DMS153 treated with DMSO at 0.1 percent for 48 hours (cell line): ENCODE measurements around the gene NECTIN3.

Experiments
- DNase-seq: peaks from one replicate; lab custom pipeline; 2025; ENCODE audit not compliant: unreplicated experiment; lab: John Stamatoyannopoulos, UW

Gene NECTIN3

DNA sequence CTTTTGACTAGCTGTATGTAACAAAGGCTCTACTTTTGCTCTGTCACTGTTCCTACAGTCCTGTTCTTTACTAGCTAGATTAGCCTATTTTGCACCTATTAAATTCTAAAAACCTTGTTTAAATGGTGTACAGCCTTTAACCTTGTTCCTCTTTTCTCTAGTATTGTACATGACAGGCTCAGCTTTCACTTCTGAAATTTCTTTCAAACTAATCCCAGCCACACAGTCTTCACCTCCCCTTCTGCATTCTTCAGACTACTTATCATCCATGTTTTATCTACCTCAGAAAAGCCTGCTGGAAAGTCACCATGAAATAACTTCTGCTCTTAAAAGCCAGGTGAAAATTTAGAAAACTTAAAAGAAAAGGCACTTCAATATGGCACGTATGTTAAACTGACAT lies 122.4 kb downstream of the NECTIN3 start:
- DNase-seq: no peak

GRCh38 chr3:111197485-111197884 lies 125.9 kb downstream of the NECTIN3 start:
- no peak for DNase-seq

GRCh38 chr3:111200027-111200426 lies 128.4 kb downstream of the NECTIN3 start:
- no peak for DNase-seq

- no peak for DNase-seq
Observed at GRCh38 chr3:111210003-111210711, 138.5 kb downstream of the NECTIN3 start.

DNA sequence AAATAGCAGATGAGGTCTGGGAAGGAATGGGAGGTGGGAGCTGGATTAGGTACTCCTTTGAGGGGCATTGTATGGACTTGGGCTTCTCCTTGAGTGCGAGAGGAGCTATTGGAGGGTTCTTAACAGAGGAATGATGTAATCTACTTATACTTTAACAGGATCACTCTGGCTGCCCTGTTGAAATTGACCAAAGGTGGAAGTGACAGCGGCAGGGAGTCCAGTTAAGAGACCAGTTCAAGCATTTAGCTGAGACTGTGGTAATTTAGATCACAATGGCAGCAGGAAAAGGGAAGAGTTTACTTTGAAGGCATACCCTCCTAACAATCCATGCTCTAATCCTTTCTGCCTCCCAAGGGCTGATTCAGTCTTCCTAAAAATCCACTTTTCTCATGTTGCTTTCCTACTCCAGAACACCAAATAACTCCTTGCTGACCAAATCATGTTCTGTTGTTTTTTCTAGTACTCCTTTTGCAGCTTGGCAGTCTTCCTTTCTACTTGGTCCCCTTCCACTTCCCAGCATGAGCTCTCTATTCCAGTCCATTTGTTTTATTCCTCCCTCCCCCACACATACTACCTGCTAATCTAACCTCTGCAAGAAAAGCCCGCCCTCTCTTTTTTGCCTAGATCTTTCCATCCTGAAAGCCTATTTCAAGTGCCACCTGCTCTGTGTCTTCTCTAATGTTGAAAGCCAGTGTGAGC lies 139.4 kb downstream of the NECTIN3 start:
- no peak for DNase-seq

DNA sequence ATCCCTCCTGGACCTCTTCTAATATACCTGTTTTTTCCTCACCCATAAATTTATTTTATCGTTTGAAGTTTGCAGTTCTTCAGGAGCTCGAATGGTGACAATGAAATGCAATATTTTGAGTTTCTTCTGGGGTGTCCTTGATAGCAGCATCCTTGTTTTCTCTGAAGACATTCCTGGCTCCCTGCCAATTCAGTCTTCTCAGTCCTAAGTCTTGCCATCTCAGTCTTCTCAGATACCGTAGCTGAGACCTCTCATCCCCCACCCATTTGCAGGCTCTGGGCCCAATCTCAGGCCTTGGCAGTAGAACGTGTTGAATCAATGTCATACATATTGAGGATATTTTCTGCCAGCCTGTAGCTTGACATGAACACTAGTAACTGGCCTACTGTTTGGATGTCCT lies 140.9 kb downstream of the NECTIN3 start:
- DNase-seq: no peak

GRCh38 chr3:111215481-111215880 lies 143.9 kb downstream of the NECTIN3 start:
- DNase-seq: no peak

DNA sequence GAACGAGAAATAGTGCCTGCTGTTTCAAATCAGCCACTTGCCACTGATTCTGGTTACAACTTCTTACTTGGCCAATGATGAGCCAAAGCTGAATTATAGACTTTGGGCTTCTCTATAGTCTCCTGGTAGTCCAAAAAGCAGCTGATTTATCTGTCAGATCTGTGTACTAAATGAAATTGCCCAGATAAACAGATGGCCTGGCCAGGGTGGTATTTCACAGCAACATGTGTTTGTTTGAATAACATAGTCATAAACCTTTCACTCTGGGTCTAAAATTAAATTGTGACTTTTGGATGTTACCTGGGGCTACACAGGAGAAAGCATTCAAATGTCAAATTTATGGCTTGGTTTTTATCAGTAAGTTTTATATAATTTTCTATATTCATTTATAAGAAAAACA lies 147.0 kb downstream of the NECTIN3 start:
- DNase-seq: no peak

DNA sequence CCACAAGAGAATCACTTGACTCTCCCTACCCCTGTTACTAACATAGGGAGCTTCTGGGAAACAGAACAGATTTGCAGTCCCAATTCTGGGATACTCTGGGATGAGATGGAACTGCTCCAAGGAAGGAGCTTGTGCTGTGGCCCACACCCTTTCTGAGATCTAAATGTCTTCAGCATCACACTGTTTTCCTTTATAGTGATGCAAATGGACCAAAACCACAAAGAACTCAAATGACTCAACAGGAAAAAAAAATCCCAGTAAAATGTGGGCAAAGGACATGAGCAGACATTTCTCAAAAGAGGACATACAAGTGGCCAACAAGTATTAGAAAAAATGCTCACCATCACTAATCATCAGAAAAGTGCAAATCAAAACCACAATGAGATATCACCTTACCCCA lies 155.6 kb downstream of the NECTIN3 start:
- no peak for DNase-seq

GRCh38 chr3:111229301-111229700 lies 157.7 kb downstream of the NECTIN3 start:
- DNase-seq: no peak

DNA sequence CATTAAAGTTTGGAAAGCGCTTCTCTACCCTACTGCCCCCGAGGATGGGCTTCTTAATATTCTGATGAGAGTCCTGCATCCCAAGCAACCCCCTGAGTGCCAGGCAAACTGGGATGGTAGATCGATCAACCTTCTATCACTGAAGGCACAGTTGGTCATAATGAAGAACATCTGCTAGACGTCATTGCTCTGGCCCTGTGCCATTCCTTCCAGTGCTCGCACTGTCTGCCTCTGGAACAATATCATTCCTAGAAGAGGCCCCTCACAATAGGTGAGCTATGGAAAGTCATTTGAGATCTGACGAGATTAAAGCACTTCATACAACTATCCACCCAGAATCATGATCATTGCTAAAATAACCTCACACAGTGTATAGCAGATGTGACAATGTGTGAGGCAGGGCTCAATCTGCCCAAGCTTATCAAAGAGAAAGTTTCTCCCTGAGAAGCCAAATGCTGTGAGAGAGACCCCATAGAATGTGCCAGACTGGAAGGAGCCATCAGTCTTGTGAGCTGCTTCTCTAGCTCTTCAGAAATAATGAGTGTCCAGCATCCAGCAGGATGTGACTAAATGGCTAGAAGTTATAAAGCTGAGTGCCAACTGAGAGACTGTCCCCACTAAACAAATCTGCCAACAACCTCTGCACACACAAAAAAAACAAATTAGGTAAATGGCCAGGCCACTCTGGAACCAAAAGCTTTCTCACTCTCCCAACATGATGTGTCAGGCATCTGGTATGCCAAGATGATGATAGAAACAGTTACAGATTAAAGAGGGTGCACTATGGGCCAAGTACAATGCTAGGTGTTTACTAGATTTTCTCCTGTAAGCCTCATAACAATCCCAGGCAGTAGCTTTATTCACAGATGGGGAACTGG lies 165.5 kb downstream of the NECTIN3 start:
- DNase-seq: no peak

DNA sequence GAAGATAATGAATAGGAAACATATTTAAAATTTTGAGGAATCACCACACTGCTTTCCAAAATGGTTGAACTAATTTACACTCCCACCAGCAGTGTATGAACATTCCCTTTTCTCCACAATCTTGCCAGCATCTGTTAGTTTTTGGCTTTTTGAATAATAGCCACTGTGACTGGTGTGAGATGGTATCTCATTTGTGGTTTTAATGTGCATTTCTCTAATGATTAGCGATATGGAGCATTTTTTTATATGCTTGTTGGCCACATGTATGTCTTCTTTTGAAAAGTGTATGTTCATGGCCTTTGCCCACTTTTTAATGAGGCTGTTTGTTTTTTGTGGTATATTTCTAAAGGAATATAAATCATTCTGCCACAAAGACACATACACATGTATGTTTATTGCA lies 166.3 kb downstream of the NECTIN3 start:
- no peak for DNase-seq

GRCh38 chr3:111238885-111239284 lies 167.3 kb downstream of the NECTIN3 start:
- no peak for DNase-seq

- DNase-seq: no peak
Observed at GRCh38 chr3:111241960-111242359, 170.3 kb downstream of the NECTIN3 start.
